ENCODE data around the gene WFDC5. TPM values are rescaled to one million over a fixed set of nuclear protein-coding genes. Genes with fewer than 3 reads are reported as not detected.
"Not testable (repeated sequence)": the region's sequence is repeated elsewhere in the genome, so short reads cannot be mapped to it uniquely, and the experiment has no call there.

The WFDC5 gene
- total and polyA plus RNA-seq, 5 donors from 2014 or later, result not detected

- no peak overlapping the region for H3K4me3 Mint-ChIP-seq
- no peaks in the 10 kb centered on the region for H3K4me1 Mint-ChIP-seq
- H3K27ac Mint-ChIP-seq, result no peak overlapping the region
- Histone ChIP-seq H3K9me3 (ENCODE audit: control insufficient read depth in 2 of 2, low read length in 2 of 2) (peaks cover 3 to 4% of the 10 kb centered on the region in 2 experiments), H3K27ac (ENCODE audit: insufficient read depth, low read length, poor library complexity, severe bottlenecking) (no peak overlapping the region), H3K4me3 (ENCODE audit: low read depth, low read length) (no peak overlapping the region), H3K4me1 (ENCODE audit: control insufficient read depth, insufficient read depth, low read length, poor library complexity, severe bottlenecking) (no peaks in the 10 kb centered on the region), H3K27me3 (ENCODE audit: control insufficient read depth, insufficient read depth, low read length) (peaks cover 18% of the 10 kb centered on the region), H3K36me3 (ENCODE audit: control insufficient read depth, insufficient read depth, low read length) (no peaks in the 10 kb centered on the region)
- DNase-seq, result no peak
- ATAC-seq (ENCODE audit: low read depth in 2 of 2), result no peak
- peaks cover 0 to 6% (median 3%) of the 10 kb centered on the region in 7 donors for H3K9me3 Mint-ChIP-seq
- H3K27me3 Mint-ChIP-seq, result peaks cover 34% of the 10 kb centered on the region
- H3K36me3 Mint-ChIP-seq, result no peaks in the 10 kb centered on the region
These were observed 38.2 kb upstream of the WFDC5 start for GRCh38 chr20:45153147-45153546.

- no peak for ATAC-seq (ENCODE audit: low read depth in 2 of 2)
- Histone ChIP-seq H3K36me3 (ENCODE audit: control insufficient read depth, insufficient read depth, low read length) (no peaks in the 10 kb centered on the region), H3K27me3 (ENCODE audit: control insufficient read depth, insufficient read depth, low read length) (peaks cover 18% of the 10 kb centered on the region), H3K4me3 (ENCODE audit: low read depth, low read length) (no peak overlapping the region), H3K9me3 (ENCODE audit: control insufficient read depth in 2 of 2, low read length in 2 of 2) (peaks cover 0 to 2% of the 10 kb centered on the region in 2 experiments), H3K4me1 (ENCODE audit: control insufficient read depth, insufficient read depth, low read length, poor library complexity, severe bottlenecking) (no peaks in the 10 kb centered on the region), H3K27ac (ENCODE audit: insufficient read depth, low read length, poor library complexity, severe bottlenecking) (no peak overlapping the region)
- peaks cover 32% of the 10 kb centered on the region for H3K27me3 Mint-ChIP-seq
- no peaks in the 10 kb centered on the region for H3K4me1 Mint-ChIP-seq
- no peak overlapping the region for H3K27ac Mint-ChIP-seq
- peaks cover 0 to 6% (median 3%) of the 10 kb centered on the region in 7 donors for H3K9me3 Mint-ChIP-seq
- DNase-seq, result no peak
- no peaks in the 10 kb centered on the region for H3K36me3 Mint-ChIP-seq
- no peak overlapping the region for H3K4me3 Mint-ChIP-seq
These were observed 37.4 kb upstream of the WFDC5 start for GRCh38 chr20:45152405-45152804.

GRCh38 chr20:45149062-45149461 lies 34.1 kb upstream of the WFDC5 start:
- H3K4me3 ChIP-seq (ENCODE audit: low read depth, low read length), result no peak overlapping the region
- Mint-ChIP-seq H3K27me3 (peaks cover 16% of the 10 kb centered on the region), H3K4me1 (no peaks in the 10 kb centered on the region)

GRCh38 chr20:45140836-45141235 lies 25.9 kb upstream of the WFDC5 start:
- H3K27me3 Mint-ChIP-seq, result peaks cover 9% of the 10 kb centered on the region
- Histone ChIP-seq H3K36me3 (ENCODE audit: control insufficient read depth, insufficient read depth, low read length) (no peaks in the 10 kb centered on the region), H3K27ac (ENCODE audit: insufficient read depth, low read length, poor library complexity, severe bottlenecking) (no peak overlapping the region), H3K4me3 (ENCODE audit: low read depth, low read length) (no peak overlapping the region), H3K4me1 (ENCODE audit: control insufficient read depth, insufficient read depth, low read length, poor library complexity, severe bottlenecking) (no peaks in the 10 kb centered on the region), H3K9me3 (ENCODE audit: control insufficient read depth in 2 of 2, low read length in 2 of 2) (no peaks in the 10 kb centered on the region), H3K27me3 (ENCODE audit: control insufficient read depth, insufficient read depth, low read length) (peaks cover 10% of the 10 kb centered on the region)
- H3K36me3 Mint-ChIP-seq, result no peaks in the 10 kb centered on the region
- H3K4me1 Mint-ChIP-seq, result no peaks in the 10 kb centered on the region
- no peak for DNase-seq
- no peak overlapping the region for H3K4me3 Mint-ChIP-seq
- H3K27ac Mint-ChIP-seq, result no peak overlapping the region
- peaks cover 0 to 2% (median 0%) of the 10 kb centered on the region in 7 donors for H3K9me3 Mint-ChIP-seq
- no peak for ATAC-seq (ENCODE audit: low read depth in 2 of 2)

More at GRCh38 chr20:45149062-45149461, 34.1 kb upstream of the WFDC5 start:
- no peak for DNase-seq
- Mint-ChIP-seq H3K9me3 (peaks cover 0 to 3% (median 0%) of the 10 kb centered on the region in 7 donors), H3K36me3 (no peaks in the 10 kb centered on the region), H3K4me3 (no peak overlapping the region), H3K27ac (no peak overlapping the region)
- no peak overlapping the region for H3K27ac ChIP-seq (ENCODE audit: insufficient read depth, low read length, poor library complexity, severe bottlenecking)
- no peak for ATAC-seq (ENCODE audit: low read depth in 2 of 2)
- no peaks in the 10 kb centered on the region for H3K36me3 ChIP-seq (ENCODE audit: control insufficient read depth, insufficient read depth, low read length)
- no peaks in the 10 kb centered on the region for H3K4me1 ChIP-seq (ENCODE audit: control insufficient read depth, insufficient read depth, low read length, poor library complexity, severe bottlenecking)
- H3K9me3 ChIP-seq (ENCODE audit: control insufficient read depth in 2 of 2, low read length in 2 of 2), result no peaks in the 10 kb centered on the region
- peaks cover 35% of the 10 kb centered on the region for H3K27me3 ChIP-seq (ENCODE audit: control insufficient read depth, insufficient read depth, low read length)

DNA sequence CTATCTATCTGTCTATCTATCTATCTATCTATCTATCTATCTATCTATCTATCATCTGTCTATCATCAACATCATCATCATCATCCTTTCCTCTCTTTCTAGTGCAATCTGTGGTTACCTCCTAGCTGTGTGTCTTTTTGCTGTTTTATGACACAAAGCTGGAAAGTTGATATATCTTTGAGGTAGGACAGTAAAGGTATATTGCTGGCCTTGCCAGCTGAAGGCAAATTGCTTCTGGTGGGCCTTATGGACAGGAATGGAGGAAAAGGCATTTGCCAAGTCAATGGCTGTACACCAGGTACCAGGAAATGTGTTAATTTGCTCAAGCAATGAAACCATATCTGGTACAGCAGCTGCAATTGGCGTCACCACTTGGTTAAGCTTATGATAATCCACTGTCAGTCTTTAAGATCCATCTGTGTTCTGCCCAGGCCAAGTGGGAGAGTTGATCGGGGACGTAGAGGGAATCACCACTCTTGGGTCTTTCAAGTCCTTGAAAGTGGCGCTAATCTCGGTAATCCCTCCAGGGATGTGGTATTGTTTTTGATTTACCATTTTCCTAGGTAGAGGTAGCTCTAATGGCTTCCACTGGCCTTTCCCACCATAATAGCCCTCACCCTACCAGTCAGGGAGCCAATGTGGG lies 24.9 kb upstream of the WFDC5 start:
- not testable (repeated sequence) for H3K36me3 ChIP-seq (ENCODE audit: control insufficient read depth, insufficient read depth, low read length); H3K4me1 Mint-ChIP-seq; H3K9me3 Mint-ChIP-seq; H3K4me3 Mint-ChIP-seq; H3K4me3 ChIP-seq (ENCODE audit: low read depth, low read length); H3K9me3 ChIP-seq (ENCODE audit: control insufficient read depth in 2 of 2, low read length in 2 of 2); H3K27ac Mint-ChIP-seq; H3K4me1 ChIP-seq (ENCODE audit: control insufficient read depth, insufficient read depth, low read length, poor library complexity, severe bottlenecking); ATAC-seq (ENCODE audit: low read depth in 2 of 2); H3K36me3 Mint-ChIP-seq; DNase-seq; H3K27me3 ChIP-seq (ENCODE audit: control insufficient read depth, insufficient read depth, low read length); H3K27ac ChIP-seq (ENCODE audit: insufficient read depth, low read length, poor library complexity, severe bottlenecking)
- peaks cover 11% of the 10 kb centered on the region for H3K27me3 Mint-ChIP-seq

GRCh38 chr20:45138561-45139300 lies 23.8 kb upstream of the WFDC5 start:
- peaks cover 6% of the 10 kb centered on the region for H3K27me3 ChIP-seq (ENCODE audit: control insufficient read depth, insufficient read depth, low read length)
- H3K4me3 Mint-ChIP-seq, result no peak overlapping the region
- ATAC-seq (ENCODE audit: low read depth in 2 of 2) (no peak), DNase-seq (peak; percentile 11 to 66 (median 13))
- H3K4me1 ChIP-seq (ENCODE audit: control insufficient read depth, insufficient read depth, low read length, poor library complexity, severe bottlenecking), result no peaks in the 10 kb centered on the region
- H3K36me3 Mint-ChIP-seq, result no peaks in the 10 kb centered on the region
- H3K27ac Mint-ChIP-seq, result no peak overlapping the region
- peaks cover 20% of the 10 kb centered on the region for H3K27me3 Mint-ChIP-seq
- H3K4me3 ChIP-seq (ENCODE audit: low read depth, low read length), result no peak overlapping the region
- no peak overlapping the region for H3K27ac ChIP-seq (ENCODE audit: insufficient read depth, low read length, poor library complexity, severe bottlenecking)
- no peaks in the 10 kb centered on the region for H3K36me3 ChIP-seq (ENCODE audit: control insufficient read depth, insufficient read depth, low read length)
- peaks cover 0 to 4% (median 0%) of the 10 kb centered on the region in 7 donors for H3K9me3 Mint-ChIP-seq
- H3K4me1 Mint-ChIP-seq, result peaks cover 0 to 1% (median 0%) of the 10 kb centered on the region in 4 donors
- H3K9me3 ChIP-seq (ENCODE audit: control insufficient read depth in 2 of 2, low read length in 2 of 2), result peaks cover 0 to 3% of the 10 kb centered on the region in 2 experiments

DNA sequence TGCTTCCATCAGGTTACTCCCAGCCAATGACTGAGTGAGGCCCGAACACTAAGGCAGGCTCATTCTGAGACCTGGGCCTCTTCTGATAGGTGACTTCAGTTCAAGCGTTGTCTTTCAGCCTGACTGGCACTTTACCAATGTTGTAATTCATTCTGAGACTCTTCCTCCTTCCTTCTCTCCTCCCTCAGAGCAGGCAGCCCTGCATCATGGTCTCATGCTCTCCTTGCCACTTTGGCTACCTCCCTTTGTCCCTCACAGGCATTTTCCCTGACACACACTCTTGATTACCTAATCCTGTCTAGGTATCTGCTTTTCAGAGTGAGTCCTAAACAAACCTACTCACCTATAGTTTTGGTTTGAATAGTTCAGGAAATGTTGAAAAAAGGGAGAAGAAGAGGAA lies 21.9 kb upstream of the WFDC5 start:
- Mint-ChIP-seq H3K9me3 (peaks cover 0 to 4% (median 0%) of the 10 kb centered on the region in 7 donors), H3K4me3 (no peak overlapping the region), H3K27me3 (peaks cover 30% of the 10 kb centered on the region), H3K4me1 (peaks cover 0 to 1% (median 0%) of the 10 kb centered on the region in 4 donors), H3K36me3 (no peaks in the 10 kb centered on the region), H3K27ac (no peak overlapping the region)
- Histone ChIP-seq H3K36me3 (ENCODE audit: control insufficient read depth, insufficient read depth, low read length) (no peaks in the 10 kb centered on the region), H3K4me3 (ENCODE audit: low read depth, low read length) (no peak overlapping the region), H3K27ac (ENCODE audit: insufficient read depth, low read length, poor library complexity, severe bottlenecking) (no peak overlapping the region), H3K4me1 (ENCODE audit: control insufficient read depth, insufficient read depth, low read length, poor library complexity, severe bottlenecking) (no peaks in the 10 kb centered on the region), H3K27me3 (ENCODE audit: control insufficient read depth, insufficient read depth, low read length) (peaks cover 9% of the 10 kb centered on the region), H3K9me3 (ENCODE audit: control insufficient read depth in 2 of 2, low read length in 2 of 2) (peaks cover 0 to 3% of the 10 kb centered on the region in 2 experiments)
- no peak for DNase-seq
- no peak for ATAC-seq (ENCODE audit: low read depth in 2 of 2)

All from CD4-positive, CD25-positive, alpha-beta regulatory T cell (primary cell).